Measurements from ENCODE around the gene SS18L1. TPM values are rescaled to one million over a fixed set of nuclear protein-coding genes. Genes with fewer than 3 reads are reported as not detected.
A peak's percentile ranks its signal among the peaks of the same experiment; 100 is the strongest.

Gene SS18L1
- total RNA-seq, 1 experiment from 2014 or later = 34.1 TPM

DNA sequence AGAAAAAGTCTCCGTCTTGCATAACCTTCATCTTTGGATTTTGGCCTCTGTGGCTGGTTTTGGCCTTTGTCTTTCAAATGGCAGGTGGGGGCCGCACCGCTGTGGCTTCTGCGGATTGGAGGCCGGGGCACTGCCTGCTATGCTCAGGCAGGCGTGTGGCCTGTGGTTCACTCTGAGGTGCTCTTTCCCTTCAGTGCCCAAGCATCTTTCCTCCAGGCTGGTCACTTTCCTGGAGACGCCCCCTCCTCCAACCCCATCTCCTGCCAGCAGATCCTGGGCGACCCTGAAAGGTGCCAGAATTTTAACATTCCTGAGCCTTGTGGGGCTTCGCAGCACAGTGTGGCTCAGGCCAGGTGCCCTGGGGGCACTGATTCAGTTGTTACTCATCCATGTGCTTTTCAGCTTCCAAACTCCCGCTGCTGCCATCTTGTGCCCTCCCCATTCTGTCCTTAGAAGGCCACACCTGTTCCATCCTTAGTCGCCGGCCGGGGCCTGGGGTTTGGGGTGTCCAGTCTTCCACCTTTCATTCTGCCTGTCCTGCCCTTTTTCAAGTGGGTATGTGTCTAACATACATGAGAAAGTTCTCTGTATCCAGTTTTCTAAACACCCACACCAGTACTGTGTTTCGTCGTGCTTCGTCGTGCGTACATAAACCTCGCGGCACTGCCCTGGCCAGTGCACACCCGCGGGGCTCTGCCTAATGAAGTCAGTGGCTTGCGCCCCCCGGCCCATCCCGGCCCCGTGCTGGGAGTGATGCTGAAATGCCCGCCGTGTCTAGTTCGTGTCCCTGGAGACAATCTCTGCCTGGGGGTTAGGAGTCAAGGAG, 12.1 kb downstream of the SS18L1 start:
- TF ChIP-seq, protein P1, sequence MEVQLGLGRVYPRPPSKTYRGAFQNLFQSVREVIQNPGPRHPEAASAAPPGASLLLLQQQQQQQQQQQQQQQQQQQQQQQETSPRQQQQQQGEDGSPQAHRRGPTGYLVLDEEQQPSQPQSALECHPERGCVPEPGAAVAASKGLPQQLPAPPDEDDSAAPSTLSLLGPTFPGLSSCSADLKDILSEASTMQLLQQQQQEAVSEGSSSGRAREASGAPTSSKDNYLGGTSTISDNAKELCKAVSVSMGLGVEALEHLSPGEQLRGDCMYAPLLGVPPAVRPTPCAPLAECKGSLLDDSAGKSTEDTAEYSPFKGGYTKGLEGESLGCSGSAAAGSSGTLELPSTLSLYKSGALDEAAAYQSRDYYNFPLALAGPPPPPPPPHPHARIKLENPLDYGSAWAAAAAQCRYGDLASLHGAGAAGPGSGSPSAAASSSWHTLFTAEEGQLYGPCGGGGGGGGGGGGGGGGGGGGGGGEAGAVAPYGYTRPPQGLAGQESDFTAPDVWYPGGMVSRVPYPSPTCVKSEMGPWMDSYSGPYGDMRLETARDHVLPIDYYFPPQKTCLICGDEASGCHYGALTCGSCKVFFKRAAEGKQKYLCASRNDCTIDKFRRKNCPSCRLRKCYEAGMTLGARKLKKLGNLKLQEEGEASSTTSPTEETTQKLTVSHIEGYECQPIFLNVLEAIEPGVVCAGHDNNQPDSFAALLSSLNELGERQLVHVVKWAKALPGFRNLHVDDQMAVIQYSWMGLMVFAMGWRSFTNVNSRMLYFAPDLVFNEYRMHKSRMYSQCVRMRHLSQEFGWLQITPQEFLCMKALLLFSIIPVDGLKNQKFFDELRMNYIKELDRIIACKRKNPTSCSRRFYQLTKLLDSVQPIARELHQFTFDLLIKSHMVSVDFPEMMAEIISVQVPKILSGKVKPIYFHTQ (CRISPR knock-in tag; IDR thresholded peaks at IDR 0.05) = no peak
- no peak for TF ChIP-seq NR2C2 (CRISPR knock-in tag; IDR thresholded peaks at IDR 0.05)
- no peak for TF ChIP-seq GTF2I (CRISPR knock-in tag; conservative IDR thresholded peaks at IDR 0.05)
- TF ChIP-seq, protein P2, sequence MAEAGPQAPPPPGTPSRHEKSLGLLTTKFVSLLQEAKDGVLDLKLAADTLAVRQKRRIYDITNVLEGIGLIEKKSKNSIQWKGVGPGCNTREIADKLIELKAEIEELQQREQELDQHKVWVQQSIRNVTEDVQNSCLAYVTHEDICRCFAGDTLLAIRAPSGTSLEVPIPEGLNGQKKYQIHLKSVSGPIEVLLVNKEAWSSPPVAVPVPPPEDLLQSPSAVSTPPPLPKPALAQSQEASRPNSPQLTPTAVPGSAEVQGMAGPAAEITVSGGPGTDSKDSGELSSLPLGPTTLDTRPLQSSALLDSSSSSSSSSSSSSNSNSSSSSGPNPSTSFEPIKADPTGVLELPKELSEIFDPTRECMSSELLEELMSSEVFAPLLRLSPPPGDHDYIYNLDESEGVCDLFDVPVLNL (CRISPR knock-in tag; IDR thresholded peaks at IDR 0.05; ENCODE audit: borderline replicate concordance, low read depth) = no peak
- no peak for TF ChIP-seq FOXJ3 (CRISPR knock-in tag; IDR thresholded peaks at IDR 0.05; ENCODE audit: borderline replicate concordance)
- TF ChIP-seq GABPB1 (CRISPR knock-in tag; IDR thresholded peaks at IDR 0.05) = no peak
- no peak for TF ChIP-seq ELF4 (CRISPR knock-in tag; IDR thresholded peaks at IDR 0.05; ENCODE audit: low read depth)
- TF ChIP-seq, protein P3, sequence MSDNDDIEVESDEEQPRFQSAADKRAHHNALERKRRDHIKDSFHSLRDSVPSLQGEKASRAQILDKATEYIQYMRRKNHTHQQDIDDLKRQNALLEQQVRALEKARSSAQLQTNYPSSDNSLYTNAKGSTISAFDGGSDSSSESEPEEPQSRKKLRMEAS (CRISPR knock-in tag; IDR thresholded peaks at IDR 0.05) = no peak
- TF ChIP-seq, protein P4, sequence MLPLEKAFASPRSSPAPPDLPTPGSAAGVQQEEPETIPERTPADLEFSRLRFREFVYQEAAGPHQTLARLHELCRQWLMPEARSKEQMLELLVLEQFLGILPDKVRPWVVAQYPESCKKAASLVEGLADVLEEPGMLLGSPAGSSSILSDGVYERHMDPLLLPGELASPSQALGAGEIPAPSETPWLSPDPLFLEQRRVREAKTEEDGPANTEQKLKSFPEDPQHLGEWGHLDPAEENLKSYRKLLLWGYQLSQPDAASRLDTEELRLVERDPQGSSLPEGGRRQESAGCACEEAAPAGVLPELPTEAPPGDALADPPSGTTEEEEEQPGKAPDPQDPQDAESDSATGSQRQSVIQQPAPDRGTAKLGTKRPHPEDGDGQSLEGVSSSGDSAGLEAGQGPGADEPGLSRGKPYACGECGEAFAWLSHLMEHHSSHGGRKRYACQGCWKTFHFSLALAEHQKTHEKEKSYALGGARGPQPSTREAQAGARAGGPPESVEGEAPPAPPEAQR (CRISPR knock-in tag; IDR thresholded peaks at IDR 0.05) = no peak
- TF ChIP-seq, protein P5, sequence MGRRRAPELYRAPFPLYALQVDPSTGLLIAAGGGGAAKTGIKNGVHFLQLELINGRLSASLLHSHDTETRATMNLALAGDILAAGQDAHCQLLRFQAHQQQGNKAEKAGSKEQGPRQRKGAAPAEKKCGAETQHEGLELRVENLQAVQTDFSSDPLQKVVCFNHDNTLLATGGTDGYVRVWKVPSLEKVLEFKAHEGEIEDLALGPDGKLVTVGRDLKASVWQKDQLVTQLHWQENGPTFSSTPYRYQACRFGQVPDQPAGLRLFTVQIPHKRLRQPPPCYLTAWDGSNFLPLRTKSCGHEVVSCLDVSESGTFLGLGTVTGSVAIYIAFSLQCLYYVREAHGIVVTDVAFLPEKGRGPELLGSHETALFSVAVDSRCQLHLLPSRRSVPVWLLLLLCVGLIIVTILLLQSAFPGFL (CRISPR knock-in tag; IDR thresholded peaks at IDR 0.05; ENCODE audit: borderline replicate concordance) = no peak
- TF ChIP-seq CREM (CRISPR knock-in tag; IDR thresholded peaks at IDR 0.05) = no peak
- TF ChIP-seq, protein P6, sequence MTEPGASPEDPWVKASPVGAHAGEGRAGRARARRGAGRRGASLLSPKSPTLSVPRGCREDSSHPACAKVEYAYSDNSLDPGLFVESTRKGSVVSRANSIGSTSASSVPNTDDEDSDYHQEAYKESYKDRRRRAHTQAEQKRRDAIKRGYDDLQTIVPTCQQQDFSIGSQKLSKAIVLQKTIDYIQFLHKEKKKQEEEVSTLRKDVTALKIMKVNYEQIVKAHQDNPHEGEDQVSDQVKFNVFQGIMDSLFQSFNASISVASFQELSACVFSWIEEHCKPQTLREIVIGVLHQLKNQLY (CRISPR knock-in tag; IDR thresholded peaks at IDR 0.05) = no peak
- TF ChIP-seq, protein P7, sequence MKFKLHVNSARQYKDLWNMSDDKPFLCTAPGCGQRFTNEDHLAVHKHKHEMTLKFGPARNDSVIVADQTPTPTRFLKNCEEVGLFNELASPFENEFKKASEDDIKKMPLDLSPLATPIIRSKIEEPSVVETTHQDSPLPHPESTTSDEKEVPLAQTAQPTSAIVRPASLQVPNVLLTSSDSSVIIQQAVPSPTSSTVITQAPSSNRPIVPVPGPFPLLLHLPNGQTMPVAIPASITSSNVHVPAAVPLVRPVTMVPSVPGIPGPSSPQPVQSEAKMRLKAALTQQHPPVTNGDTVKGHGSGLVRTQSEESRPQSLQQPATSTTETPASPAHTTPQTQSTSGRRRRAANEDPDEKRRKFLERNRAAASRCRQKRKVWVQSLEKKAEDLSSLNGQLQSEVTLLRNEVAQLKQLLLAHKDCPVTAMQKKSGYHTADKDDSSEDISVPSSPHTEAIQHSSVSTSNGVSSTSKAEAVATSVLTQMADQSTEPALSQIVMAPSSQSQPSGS (CRISPR knock-in tag; IDR thresholded peaks at IDR 0.05; ENCODE audit: borderline replicate concordance, low read depth) = no peak
- TF ChIP-seq NR3C1 (CRISPR knock-in tag; conservative IDR thresholded peaks at IDR 0.05; ENCODE audit: low read depth) = no peak
- POLR2A ChIA-PET = interaction anchor here (0.6 kb wide), 1 partner anchor 214 kb away, joined by 3 read pairs; no protein-coding TSS in a partner anchor
- no peak overlapping the region for H3K4me3 Mint-ChIP-seq
- DNase-seq (ENCODE audit: low spot score) = no peak
- ATAC-seq = peak; percentile 17; the same call in 1 of the 2 replicates
- peaks cover 28% of the 10 kb centered on the region for H3K4me1 Mint-ChIP-seq
- H3K9me3 Mint-ChIP-seq = peaks cover 8% of the 10 kb centered on the region
- H3K27me3 Mint-ChIP-seq (ENCODE audit: low read depth) = no peaks in the 10 kb centered on the region
- CTCF ChIA-PET = interaction anchor here (0.6 to 2.1 kb wide), 8 partner anchors 9 to 213 kb away, joined by 3 to 28 read pairs (median 5); partner anchors contain the start of genes PSMA7 and SS18L1
- peaks cover 35% of the 10 kb centered on the region for H3K36me3 Mint-ChIP-seq
- peak overlapping the region; percentile 95 for H3K27ac Mint-ChIP-seq

All from WTC11 (cell line).